ENCODE results near the gene PCGF1.

PCGF1 gene

DNA sequence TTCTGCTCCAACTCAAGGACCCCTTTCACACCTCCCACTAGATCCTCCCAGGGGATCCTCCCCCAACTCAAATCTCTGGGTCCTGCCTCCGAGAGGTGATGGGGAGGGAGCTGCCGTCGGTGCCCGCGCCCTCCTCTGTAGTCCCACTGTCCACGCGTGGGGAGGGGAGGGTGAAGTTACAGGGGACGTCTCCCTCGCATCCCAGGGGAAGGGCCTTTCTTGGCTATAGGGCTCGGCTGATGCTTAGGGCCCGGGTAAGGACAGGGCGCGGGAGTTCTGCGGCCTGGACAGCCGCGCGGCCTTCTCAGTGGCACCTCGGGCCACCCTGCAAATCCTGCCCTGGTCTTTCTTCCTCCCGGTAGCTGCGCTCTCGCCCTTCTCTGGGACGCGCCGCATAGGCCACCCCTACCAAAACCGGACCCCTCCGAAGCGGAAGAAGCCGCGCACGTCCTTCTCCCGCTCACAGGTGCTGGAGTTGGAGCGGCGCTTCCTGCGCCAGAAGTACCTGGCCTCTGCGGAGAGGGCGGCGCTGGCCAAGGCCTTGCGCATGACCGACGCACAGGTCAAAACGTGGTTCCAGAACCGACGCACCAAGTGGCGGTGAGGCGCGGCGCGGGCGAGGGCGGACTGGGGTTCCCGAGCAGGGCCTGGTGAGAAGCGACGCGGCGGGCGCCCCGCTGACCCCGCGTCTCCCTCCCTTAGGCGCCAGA is 7.9 kb upstream of the PCGF1 start:
- peak in 1 of 5 experiments; percentile 26 for DNase-seq

DNA sequence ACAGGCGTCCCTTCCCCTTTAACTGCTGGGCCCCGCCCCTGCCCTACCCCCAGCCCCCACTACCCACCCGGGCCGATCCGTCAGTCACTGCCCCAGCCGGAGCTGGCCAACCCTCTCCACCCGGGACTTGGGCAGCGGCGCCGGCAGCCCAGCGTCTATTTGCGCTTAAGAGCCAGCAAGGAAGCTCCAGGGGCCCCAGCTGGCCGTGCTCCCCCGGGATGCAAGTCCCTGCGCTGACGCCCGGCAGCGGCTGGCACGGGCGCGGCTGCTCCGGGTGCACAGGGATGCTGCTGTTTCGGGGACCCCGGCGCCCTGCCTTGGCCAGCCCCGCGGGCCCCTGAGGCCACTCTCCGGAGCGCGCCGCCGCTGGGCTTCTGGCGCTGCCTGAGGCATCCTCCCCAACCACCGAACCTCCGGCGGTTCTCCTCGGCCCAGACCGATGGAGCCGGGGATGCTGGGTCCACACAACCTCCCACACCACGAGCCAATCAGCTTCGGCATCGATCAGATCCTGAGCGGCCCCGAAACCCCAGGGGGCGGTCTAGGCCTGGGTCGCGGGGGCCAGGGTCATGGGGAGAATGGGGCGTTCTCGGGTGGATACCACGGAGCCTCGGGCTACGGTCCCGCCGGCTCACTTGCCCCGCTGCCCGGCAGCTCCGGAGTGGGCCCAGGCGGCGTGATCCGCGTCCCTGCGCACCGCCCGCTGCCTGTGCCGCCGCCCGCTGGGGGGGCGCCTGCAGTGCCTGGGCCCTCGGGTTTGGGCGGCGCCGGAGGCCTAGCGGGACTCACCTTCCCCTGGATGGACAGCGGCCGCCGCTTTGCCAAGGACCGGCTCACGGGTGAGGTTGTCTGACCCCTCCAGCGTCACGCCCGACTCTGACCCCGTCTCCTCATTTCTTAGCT is 7.1 kb upstream of the PCGF1 start, which contains the start of gene TLX2:
Gene TLX2 (plus strand): TSS at position 83 of the 903 bp plus-strand sequence. CDS start 357 bp downstream, at position 440.
- DNase-seq, result peak in 1 of 5 experiments; percentile 29

DNA sequence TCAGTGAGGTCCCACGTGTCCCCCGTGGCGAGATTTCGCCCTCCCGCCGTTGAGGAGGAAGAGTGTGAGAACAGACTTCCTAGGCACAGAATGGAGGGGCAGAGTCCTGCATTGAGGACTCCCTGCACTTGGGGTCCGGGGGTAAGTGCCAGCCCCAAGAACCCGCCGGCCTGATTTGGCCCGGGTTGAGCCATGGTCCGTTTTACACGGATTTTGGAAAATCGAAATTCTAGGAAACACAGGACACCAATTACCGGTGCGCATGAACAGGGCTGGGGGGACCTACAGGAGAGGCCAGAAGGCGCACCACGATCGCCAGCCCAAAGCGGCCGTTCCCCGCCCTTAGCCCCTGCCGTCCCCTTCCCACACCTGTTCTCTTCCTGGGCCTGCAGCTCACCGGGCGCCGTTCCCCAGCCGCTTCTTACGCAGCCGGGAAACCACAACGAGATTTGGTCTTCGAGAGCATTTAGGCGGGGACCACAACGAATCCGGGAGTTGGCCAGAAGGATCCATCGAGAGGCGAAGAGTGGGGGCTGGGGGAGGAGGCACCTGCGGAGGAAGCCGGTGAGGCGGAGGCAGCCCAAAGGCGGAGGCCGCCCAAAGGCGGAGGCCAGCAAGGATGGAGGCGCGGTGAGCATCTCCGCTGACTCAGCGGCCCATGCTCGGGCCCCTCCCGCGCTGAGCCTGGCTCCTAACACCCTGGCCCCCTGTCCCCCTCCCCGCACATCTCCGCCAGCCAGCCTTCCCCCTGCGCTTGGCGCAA is 6.3 kb upstream of the PCGF1 start:
- peak in 1 of 5 experiments; percentile 59 for DNase-seq

DNA sequence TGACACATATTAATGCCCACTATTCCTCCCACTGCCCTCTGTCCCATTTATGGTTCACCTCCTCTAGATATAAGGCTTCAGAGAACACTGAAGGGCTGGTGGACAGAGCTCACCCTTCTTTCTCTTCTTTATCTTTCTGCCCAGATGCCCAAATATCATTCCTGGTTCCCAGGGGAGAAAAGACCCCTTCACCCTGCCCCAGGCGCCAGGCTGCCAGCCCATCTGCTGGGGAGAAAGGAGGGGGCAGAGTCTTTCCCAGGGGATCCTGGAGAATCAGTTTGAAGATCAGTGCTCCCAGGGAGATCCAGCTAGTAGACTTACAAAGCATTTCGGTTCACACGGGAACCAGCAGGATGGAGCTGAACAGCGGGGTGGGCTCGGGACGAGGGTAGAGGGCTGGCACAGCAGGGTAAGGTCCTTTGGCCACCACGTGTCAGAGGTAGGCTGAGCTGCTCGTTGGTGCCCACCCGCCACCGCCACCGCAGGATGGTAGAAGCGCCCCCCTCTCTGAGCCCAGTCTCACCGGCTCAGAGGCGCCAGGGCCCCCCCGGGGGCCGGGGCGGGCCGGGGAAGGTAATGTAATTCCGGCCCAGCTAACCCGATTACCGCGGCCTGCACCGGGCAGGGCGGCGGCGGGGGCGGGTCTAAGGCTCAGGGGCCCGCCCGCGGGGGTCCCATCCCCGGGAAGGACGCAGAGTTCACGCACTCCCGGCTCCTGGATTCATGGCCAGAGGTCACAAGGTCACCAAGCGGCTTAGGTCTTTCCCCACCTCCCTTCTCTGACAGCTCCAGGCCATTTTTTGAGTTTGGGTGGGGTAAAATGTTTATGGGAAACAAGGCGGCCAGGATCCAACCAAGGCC is 5.5 kb upstream of the PCGF1 start:
- DNase-seq, result no peak

DNA sequence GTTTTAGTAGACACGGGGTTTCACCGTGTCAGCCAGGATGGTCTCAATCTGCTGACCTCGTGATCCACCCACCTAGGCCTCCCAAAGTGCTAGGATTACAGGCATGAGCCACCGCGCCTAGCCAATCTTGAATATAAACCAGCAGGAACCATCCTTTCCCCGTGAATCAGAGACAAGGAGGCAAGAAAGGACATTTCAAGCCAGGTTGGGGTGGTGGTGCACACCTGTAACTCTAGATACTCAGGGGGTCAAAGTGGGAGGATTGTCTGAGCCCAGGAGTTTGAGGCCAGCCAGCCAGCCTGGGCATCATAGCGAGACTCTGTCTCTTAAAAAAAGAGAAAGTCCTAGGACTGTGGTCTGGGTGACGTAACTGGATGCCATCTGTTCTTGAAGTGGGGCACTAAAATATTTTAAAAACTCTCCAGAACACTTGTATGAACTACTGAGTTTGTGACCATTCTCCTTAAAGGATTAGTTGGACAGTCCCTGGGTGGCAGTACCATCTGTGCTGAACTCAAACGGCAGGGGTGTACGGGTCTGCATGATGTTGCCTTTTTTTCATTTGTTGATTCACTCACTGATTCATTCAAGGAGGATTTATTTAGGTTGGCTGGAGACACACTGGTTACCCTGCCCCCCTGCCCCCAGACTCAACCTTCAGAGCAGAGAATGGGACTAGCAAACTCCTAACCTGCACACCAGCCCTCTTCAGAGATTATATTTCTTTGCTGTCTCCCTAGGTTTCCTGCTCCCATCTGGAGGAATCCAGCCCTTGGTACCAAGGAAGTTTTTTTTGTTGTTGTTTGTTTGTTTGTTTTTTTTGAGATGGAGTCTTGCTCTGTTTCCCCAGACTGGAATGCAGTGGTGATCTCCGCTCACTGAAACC is 3.9 kb upstream of the PCGF1 start:
- DNase-seq, result no peak

DNA sequence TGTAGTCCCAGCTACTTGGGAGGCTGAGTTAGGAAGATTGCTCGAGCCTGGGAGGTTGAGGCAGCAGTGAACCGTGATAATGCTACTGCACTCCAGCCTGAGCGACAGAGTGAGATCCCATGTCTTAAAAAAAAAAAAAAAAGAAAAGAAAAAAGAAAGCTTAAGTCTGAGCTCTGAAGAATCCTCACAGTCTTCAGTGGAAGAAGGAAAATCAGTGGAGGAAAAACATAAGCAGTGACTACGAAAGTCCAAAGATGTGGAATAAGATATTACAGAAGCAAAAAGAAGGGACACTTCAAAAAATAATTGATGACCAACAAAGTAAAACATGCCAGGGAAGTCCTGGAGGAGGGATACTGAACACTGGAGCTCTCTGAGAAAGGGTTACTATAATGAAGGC is 2.8 kb upstream of the PCGF1 start:
- no peak for DNase-seq

DNA sequence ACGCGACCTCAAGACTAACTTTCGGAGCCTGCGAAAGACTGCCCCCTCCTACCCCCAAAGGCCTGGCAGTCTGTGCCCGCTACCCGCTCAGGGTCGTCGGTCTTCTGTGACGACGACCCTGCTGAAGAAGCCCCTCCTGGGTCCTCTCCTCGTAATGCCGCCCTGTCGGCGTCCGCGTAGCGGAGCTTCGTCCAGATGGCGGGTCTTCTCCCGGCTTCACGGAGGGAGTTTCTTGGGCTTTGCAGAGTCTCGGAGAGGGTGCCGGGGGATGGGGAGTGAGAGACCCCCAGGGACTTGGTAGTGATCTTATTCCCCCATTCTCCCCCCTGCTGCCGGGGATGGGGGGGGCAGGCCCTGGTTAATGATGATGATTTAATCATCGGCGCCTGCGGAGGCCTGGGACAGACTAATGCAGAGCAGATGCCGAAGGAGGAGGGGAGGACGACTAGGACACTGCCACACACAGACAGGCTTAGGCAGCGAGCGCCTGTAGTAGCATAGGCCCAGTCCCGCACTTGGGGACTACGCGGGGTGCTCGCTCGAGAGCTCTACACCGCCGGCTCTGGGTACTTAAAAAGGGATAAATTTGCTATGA is 528 bp upstream of the PCGF1 start:
- DNase-seq, result peak in 1 of 5 experiments; percentile 43

DNA sequence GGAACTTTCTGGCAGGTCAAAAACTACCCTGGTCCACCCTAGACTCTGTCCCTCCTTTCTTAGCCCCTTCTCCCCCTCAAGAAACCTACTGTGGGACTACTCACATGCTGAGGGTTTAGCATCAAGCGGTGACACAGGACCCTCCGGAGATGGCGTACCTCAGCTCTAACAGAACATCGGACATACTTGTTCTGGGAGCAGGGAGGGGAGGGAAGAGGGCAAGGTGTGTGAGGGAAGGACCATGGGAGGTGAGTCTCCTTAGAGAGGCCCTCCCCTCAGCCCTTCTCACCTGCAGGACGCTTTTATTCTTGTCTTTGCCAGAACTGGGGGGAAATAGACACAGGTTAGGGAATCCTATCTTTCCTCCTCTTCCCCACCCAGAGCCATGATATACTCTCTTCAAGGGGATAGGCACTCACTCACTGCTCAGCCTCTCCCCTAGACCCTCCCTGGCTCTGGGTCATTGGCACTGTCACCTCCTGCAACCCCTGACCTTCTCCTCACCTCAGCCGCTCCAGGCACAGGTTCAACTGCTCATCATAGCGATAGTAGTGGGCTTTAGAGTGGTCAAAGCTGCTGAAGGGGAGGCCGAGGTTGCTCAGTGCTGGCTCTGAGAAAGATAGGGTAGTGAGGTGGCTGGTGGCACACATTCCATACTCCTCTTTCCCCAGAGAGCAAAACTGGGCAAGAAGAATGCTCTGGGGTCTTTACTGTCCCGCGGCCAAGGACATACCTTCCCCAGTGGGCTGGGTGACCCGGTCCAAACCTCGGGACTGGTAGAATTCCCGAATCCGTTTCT is 1.8 kb downstream of the PCGF1 start:
- DNase-seq, result no peak

DNA sequence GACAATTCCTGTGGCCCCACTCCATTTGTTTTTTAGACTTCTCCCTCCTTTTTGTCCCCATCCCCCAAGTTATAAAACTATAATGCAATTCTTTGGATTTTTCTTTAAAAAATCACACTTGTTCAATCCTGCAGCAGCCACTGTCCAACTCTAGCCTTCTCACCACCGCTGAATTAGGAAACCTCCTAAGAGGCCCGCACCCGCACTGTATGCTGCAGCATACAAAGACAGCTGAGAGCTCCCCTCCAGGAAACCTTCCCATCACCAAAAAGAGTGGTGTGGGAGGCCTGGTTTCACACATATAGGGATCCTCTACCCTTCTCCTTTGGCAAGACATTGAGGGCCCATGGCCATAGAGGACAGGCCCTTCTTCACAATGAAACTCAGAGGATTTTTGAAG is 2.9 kb downstream of the PCGF1 start:
- DNase-seq, result no peak

DNA sequence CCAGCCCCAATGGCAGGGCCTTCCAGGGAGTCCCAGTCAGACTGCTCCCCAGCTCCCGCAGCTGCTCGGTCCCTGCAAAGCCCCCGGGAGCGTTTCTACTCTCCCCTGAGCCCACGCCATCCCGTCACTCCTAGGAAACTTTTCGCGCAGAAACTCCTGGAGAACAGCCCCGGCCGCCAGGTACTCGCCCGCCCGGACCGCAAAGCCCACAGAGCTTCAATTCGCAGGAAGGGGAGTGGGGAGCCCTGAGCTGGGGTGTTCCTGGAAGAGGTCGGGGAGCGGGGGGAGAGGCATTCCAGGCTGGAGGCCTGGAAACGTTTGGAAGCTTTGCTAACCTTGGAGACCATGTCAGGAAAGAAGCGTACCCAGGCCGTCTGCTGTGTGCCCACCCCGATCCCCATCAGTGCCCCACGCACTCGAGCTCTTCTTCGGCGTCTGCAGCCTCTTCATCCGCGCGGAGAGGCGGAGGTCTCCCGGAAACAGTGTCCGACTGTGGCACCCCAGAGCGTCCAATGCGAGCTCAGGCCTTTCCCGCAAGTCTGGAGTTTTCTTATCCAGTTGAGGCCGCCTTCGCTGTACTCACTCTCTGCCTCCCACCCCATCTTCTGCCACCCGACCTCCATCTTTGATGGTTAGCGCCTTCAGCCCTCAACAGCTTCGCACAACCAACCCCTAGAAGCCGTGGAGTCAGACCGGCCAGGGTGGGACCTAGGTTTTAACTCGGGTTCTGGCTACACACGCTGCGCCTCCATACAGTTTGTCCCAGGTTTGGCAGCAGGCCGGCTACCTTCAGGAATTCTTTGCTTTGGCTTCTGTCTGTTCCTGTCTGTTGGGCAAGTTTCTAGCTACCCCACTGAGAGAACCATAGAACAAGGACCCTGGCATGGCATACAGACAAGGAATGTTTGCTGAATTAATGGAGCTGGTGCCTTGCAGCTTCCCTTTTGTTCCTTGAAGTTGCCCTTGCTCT is 3.7 kb downstream of the PCGF1 start:
- DNase-seq, result no peak

DNA sequence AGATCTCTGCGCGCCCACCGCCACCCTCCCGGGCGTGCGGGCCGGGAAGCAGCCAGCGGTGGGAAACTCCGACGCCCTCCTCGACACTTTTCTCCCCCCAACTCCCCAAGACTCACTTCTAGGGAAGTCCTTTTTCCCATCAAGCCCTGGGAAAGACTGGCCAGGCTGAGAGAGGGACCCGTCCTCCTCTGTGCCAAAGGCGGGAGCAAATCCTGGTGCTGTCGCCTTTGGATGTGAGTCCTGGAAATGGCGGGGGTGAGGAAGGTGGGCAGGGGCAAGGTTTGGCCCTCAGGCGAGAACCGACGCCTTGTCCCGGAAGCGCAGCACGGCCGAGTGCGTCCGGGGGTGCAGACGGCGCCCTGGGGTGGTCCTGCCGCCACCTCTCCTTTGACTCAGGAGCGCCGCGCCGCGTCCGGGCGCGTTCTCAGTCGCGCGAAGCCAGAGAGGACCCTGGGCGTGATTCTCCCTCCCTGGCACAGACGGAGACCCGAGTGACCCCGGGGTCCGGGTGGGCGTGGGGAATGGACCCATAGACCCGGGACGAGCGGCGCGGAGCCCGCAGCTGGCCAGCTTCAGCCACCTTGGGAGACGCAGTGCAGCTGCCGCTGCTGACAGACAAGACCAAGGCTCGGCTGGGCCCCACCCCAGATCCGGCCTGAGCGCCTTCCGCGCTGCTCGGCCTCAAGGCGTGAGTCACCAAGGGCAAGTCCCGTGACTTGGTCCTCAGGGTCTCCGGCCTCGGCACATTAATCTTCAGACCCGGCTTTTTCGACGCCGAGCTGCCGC is 4.6 kb downstream of the PCGF1 start:
- peak in 1 of 5 experiments; percentile 54 for DNase-seq

DNA sequence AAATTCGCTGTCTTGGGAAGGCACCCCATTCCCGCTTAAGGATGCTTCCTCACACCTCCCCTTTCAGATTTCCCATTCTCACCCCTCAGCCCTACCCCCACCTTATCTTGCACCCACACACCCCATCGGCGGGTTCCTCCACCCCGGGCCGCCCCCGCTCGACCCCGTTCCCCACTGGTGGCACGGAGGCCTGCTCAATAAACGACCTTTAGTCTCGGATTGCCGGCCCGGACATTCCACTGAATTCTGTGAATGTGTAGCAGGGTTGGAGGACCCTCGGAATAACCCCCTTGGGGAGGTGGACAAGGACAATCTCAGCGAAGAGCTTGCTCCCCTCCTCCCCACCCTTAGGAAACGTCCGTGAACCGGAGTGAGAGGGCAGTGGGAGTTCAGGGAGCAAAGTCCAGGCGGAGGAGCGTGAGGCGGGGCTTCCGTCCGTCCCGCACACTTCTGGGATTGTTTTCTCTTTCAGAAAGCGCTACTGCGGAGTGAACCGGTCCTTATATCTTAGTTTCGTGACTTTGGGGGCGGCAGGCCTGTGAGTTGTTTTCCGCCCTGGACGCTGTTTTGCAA is 5.3 kb downstream of the PCGF1 start:
- no peak for DNase-seq

DNA sequence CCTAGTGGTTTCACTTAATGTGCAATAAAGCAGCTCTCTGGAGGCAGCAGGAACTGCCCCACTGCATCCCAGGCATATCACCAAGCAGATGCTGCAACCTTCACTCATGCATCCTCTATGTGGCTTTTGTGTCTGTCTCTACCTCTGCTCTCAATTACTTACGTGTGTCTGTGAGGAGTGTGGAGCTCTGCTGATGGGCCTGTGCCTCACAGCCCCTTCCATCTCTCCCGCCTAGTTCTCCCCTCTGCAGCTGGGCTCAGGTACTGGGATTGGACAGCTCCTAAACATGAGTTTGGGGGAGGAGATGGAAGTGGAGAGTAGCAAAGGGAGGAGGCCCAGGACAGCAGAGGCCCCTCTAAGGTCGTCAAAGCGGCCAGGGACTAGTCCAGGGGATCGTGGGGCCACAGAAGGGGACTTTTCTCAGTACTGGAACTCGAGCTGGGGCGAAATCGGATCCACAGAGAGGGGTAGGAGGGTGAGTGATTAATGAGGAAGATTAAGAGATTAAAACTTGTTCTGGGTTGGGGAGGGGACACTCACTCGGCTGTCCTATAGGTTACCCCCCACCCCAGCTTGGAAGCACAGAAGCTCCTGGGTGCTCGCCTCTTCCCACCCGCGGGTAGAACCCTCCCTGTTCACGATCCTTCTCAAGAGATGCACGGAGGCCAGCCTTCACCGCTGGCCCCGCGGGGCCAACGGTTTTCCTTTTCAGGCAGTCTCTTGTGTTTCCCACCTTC is 6.0 kb downstream of the PCGF1 start:
- DNase-seq, result no peak

DNA sequence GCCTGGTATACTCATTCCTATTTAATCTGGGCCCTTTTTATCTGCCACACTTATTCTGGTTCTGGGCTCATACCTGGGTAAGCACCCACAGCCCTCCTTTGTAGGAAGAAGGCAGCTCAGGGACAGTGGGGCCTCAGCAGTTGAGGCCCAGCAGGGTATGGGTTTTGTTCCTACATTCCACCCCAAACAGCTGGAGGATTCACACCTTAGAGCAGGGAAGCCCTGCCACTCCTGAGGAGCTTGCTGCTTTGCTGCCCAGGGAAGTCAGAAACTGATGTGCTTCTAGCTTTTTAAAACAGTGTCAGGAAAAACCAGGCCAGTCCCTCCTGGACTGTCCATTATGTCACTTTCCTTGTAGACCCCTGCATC is 6.9 kb downstream of the PCGF1 start:
- no peak for DNase-seq

DNA sequence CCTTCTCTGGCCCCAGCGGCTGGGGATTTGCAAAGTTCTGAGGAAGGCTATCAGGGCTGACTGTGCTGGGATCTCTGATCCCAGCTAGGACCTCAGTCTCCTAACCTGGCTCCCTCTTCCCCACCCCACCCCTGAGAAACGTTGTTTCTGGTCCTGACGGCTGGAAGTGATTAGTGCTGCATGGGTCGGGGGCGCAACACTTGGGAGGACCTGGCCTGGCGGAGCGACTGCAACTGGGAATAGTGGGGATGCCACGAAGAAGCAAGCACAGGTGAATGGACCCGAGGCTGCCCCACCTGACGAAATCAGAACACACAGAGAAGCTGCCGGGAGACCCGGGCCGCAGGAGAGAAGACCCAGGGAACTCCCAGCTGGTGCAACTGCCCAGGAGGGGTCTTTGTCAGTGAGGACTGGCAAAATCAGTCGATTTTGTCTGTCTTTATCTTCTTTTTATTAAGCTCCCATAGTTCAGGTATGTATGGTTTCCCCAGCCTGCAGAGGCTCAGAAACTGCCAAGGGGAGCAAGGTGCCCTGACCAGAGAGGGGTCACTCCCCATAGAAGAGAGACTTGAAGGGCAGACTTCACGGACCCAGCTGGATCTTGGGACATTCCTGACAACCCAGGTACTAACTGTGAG is 7.4 kb downstream of the PCGF1 start:
- DNase-seq, result no peak

Data from T-helper 2 cell (primary cell).